Kidney tubule cell (primary cell): ENCODE measurements around the gene INPP4A.

Source experiments
- DNase-seq: peaks from one replicate; pipeline ENCODE4 v3.0.0-alpha.2; 2018; ENCODE audit warnings: low spot score

The INPP4A gene

DNA sequence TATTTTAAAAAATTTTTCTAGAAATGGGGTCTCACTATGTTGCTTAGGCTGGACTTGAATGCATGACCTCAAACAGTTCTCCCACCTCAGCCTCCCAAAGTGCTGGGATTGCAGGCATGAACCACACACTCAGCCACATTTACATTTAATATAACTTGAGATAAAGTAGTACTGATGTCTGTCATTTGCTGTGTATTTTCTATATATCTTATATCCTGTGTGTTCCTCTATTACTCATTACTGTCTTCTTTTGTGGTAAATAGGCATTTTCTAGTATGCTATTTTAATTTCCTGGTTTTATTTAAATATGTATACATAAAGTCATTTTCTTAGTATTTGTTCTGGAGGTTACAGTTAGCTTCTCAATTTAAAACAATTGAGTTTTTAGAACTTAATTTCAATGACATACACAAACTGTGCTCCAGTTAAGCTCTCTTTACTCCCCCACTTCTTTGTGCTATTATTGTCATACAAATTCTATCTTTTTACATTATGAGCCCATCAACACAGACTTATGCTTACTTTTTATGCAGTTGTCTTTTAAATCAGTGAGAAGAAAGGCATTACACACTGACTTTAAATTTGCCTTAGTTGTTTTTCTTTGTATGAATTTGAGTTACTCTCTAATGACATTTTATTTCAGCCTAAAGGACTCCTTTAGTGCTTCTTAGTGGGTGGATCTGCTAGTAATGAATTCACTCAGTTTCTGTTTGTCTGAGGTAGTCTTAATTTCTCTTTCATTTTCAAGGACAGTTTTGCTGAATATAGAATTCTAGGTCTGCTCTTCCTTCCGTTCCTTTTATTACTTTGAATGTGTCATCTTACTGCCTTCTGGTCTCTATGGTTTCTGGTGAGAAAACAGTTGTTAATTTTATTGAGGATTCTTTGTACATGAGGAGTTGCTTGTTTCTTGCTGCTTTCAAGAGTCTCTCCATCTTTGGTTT lies 6.2 kb upstream of the INPP4A start:
- no peak for DNase-seq

- no peak for DNase-seq
These were observed 2.8 kb upstream of the INPP4A start for GRCh38 chr2:98441706-98442450.

DNA sequence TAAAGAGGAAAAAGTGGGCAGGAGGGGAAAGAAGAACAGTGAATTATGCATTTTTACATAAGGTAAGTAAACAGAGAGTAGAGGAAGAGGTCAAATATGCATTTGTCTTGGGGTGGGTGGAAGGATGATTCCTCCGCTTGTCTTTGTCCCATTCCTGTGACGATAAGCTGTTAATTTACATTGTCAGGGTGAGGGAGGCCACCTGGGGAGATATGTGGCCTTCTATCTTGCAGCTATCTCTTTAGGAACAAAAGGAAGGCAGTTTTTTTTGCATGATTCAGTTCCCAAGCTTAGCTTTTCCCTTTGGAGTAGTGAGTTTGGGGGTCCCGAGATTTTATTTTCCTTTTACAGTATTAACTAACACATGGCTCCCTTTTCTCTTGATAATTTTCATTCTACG lies 2.2 kb upstream of the INPP4A start:
- DNase-seq, result no peak

DNA sequence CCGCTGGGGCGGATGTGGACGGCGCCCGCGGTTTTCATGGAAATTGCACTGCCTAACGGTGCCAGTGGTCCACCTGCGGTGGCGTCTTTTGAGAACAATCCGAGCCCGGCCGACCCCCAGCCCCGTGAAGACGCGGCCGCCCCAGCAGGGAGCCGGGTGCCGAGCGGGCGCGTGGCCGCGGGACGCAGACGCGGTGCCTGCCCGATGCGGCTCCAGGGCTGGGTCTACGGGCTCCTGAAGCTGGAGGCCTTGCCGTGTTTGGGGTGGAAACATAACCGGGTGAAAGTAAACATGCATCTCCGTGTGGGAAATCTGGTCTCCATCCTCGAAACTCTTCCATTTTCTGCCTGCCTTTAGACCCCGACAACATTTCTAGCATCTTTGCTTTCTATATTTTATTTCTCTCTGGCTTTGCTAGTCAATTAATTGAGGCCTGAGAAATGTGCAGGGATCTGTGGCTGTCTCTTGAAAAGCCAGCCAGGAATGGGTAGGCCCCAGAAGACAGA lies 572 bp downstream of the INPP4A start:
- no peak for DNase-seq

DNA sequence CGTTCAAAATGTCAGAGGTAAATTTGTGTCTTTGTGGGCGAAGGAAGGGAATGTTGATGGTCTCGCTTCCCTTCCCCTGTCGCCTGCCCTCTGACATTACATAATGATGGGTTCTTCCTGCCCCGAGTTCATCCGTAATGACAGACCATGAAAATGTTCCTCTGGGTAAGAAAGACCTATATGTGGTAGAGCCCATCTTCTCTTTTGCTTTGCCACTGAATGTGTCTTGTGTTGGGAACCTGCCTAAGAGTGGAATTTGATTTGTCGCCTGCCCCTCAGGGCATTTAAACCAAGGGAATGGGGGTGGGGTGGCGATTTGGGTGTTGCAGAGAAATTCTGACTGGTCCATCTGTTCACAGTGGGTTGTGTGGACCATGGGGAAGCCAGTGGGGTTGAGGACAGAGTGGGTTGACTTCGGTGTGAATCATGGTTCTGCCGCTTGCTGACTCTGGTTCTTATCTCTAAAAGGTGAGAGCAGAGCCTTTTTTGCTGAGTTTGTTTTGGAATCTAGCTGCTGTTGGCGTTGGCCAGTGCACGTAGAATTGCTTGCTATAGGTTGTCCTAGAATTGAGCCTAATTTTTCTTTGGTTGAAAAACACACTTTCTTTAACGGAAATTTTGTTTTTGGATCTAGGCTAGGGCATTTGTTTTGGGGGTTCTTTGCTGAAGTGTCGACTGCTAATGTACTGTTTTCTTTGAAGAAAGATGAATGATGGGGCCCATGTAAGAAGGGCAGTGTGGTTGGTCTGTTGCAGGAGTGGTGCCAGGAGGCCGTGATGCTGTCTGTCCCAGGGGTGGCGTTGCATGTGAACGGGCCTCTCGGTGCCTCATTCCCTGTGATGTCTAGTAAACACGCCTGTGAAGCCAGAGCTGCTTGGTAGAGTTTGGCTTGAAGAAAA lies 1.3 kb downstream of the INPP4A start:
- peak; percentile 10 for DNase-seq

GRCh38 chr2:98446850-98447249 lies 2.2 kb downstream of the INPP4A start:
- DNase-seq, result no peak

- DNase-seq, result no peak
These were observed 3.9 kb downstream of the INPP4A start for GRCh38 chr2:98448441-98449145.

- peak; percentile 18 for DNase-seq
These were observed 7.9 kb downstream of the INPP4A start for GRCh38 chr2:98452396-98453027.

DNA sequence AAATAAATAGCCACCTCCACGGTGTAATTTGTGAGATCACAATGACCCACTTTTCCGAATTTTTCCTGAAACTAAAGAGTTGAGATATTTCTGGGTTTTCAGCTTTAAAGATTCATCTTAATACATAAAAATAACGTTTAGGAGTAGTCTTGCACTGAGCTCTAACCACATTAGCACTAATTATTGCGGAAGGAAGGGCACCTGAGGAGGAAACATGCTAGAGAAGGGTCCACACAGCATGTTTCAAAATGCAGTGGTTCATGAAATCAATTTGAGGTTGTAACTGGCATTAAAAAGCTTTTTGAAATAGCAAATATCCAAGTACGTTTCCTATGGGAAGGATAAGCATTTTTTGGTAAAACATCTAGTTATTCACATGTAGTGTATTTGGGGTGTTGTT lies 8.4 kb downstream of the INPP4A start:
- no peak for DNase-seq

DNA sequence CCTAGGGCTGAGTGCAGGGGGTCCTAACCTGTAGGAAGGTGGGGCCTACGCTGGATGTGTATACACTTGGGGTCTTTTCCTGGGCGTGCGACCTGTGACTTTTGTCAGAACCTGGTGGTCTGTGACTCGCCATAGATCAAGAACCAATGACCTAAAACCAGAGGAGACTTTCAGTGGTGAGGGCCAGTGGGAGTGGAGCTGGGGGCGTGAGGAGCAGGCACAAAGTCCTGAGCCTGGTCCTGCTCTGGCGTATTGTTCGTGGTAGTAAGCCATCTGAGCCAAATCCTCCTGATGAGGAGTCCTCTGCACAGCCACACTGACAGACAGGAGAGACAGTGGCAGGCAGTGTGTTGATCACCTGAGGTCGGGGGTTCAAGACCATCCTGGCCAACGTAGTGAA lies 8.9 kb downstream of the INPP4A start:
- no peak for DNase-seq

DNA sequence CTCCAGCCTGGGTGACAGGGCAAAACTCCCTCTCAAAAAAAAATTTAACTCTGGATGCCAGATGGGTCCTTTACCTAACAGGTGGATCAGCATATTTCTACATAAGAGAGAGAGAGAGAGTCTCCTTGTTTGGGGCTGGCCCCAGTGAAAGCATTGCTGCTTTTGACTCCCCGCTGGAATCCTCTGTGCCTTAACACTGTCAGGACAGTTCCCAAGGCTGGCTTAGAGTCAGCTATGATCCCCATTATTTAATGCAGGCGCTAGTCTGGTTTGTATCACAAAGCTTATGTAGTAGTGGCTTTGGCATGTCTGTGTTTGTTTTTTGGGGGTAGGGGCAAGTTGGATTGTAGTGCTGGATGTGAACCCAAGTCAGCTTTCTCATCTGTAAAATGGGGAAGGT lies 9.4 kb downstream of the INPP4A start:
- DNase-seq, result no peak

DNA sequence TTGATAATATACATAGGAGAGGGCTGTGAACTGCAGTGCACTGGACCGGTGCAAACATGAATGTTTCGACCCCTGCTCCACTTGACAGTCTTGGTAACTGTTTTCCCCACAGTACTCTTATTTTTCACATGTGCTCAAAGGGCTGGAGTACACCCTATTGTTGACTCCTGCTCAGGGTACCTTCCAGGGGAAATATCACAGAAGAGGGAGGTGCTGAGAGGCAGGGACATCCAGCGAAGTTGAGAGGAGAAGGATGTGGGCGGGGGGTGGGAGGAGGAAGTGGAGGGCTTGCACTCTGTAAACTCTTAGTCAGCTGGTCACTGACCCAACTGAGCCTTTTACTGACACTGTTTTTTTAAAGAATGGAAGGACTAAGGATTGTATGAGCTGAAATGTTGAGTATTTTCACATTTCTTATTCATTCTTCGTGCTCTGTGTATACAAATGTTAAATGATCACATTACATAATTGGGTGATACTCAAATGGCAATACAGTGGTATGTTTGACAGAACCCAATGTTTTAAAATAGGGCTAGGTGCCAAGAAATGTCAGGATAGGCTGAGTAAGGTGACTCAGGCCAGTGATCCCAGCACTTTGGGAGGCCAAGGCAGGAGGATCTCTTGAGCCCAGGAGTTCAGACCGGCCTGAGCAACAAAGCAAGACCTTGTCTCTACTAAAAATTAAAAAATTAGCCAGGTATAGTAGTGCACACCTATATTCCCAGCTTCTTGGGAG lies 10.0 kb downstream of the INPP4A start:
- DNase-seq, result peak; percentile 64

GRCh38 chr2:98455494-98455976 lies 10.9 kb downstream of the INPP4A start:
- DNase-seq, result peak; percentile 79

- peak; percentile 85 for DNase-seq
These were observed 12.5 kb downstream of the INPP4A start for GRCh38 chr2:98457045-98457696.

- peak; percentile 45 for DNase-seq
These were observed 13.5 kb downstream of the INPP4A start for GRCh38 chr2:98458207-98458606.

- no peak for DNase-seq
These were observed 14.2 kb downstream of the INPP4A start for GRCh38 chr2:98458667-98459380.

- peak; percentile 11 for DNase-seq
These were observed 15.0 kb downstream of the INPP4A start for GRCh38 chr2:98459496-98460175.
